Measurements from ENCODE around the gene RNF213. TPM values are rescaled to one million over a fixed set of nuclear protein-coding genes. Genes with fewer than 3 reads are reported as not detected.
"Not testable (repeated sequence)": the region's sequence is repeated elsewhere in the genome, so short reads cannot be mapped to it uniquely, and the experiment has no call there.

Gene RNF213
- total RNA-seq, 2 donors from 2014 or later, result 98.8 to 136 TPM

DNA sequence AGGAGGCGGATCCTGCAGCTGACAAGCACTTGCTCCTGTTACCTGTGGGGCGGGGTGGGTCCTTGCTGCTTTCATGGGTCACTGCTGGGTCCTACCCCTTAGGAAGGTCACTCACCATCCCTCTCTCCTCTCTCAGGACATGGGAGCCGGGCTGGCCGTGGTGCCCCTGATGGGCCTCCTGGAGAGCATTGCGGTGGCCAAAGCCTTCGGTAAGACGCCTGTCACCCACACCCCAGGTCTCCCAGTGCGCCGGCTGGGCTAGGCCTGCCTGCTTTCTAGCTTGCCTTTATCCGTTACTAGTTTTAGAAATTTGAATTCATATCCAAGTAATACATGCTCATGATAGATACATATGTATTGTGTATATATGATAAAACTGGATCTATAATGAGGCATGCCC lies 23.3 kb upstream of the RNF213 start:
- H3K4me3 ChIP-seq (ENCODE audit: low read length), result no peak overlapping the region
- Mint-ChIP-seq H3K4me1 (no peaks in the 10 kb centered on the region), H3K27me3 (ENCODE audit: insufficient read depth) (no peaks in the 10 kb centered on the region), H3K27ac (no peak overlapping the region), H3K36me3 (ENCODE audit: low read depth) (peaks cover 74% of the 10 kb centered on the region), H3K9me3 (peaks cover 11% of the 10 kb centered on the region), H3K4me3 (no peak overlapping the region)
- no peaks in the 10 kb centered on the region for H3K27me3 ChIP-seq (ENCODE audit: control insufficient read depth, insufficient read depth, low read length, poor library complexity, severe bottlenecking)
- H3K9ac ChIP-seq (ENCODE audit: extremely low read depth, low read length, poor library complexity, severe bottlenecking), result no peak overlapping the region
- H3K36me3 ChIP-seq (ENCODE audit: control insufficient read depth, insufficient read depth, low read length), result peaks cover 82% of the 10 kb centered on the region
- H3K9me3 ChIP-seq (ENCODE audit: control insufficient read depth, low read length), result peaks cover 7% of the 10 kb centered on the region
- H3K4me1 ChIP-seq (ENCODE audit: control insufficient read depth, insufficient read depth, low read length), result no peaks in the 10 kb centered on the region
- TF ChIP-seq, protein P1, sequence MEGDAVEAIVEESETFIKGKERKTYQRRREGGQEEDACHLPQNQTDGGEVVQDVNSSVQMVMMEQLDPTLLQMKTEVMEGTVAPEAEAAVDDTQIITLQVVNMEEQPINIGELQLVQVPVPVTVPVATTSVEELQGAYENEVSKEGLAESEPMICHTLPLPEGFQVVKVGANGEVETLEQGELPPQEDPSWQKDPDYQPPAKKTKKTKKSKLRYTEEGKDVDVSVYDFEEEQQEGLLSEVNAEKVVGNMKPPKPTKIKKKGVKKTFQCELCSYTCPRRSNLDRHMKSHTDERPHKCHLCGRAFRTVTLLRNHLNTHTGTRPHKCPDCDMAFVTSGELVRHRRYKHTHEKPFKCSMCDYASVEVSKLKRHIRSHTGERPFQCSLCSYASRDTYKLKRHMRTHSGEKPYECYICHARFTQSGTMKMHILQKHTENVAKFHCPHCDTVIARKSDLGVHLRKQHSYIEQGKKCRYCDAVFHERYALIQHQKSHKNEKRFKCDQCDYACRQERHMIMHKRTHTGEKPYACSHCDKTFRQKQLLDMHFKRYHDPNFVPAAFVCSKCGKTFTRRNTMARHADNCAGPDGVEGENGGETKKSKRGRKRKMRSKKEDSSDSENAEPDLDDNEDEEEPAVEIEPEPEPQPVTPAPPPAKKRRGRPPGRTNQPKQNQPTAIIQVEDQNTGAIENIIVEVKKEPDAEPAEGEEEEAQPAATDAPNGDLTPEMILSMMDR (conservative IDR thresholded peaks at IDR 0.05), result no peak
- no peak overlapping the region for H3K27ac ChIP-seq (ENCODE audit: low read depth, low read length)
- 91 to 97% methylated on average over 1 to 9 of the region's 10 CpGs for WGBS, 2 experiments (ENCODE audit: insufficient coverage in 1 of 2, insufficient read length in 1 of 2)
- no peak for DNase-seq

DNA sequence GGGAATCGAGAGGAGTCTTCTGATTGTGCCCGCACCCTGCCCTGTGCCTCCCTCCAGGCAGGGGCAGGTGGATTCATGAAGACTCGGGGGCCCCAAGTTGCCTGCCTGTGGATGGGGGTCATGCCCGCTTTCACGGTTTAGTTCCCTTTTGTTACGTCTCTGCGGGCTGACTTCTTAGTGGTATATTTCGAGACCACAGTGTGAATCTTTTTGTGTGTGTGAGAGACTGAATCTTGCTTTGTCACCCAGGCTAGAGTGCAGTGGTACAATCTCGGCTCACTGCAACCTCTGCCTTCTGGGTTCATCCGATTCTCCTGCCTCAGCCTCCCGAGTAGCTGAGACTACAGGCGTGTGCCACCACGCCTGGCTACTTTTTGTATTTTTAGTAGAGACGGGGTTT lies 18.1 kb upstream of the RNF213 start:
- H3K27me3 ChIP-seq (ENCODE audit: control insufficient read depth, insufficient read depth, low read length, poor library complexity, severe bottlenecking), result no peaks in the 10 kb centered on the region
- no peaks in the 10 kb centered on the region for H3K9me3 ChIP-seq (ENCODE audit: control insufficient read depth, low read length)
- WGBS, 2 experiments (ENCODE audit: insufficient coverage in 1 of 2, insufficient read length in 1 of 2), result 83 to 90% methylated on average over 10 to 14 of the region's 14 CpGs
- H3K36me3 ChIP-seq (ENCODE audit: control insufficient read depth, insufficient read depth, low read length), result peaks cover 58% of the 10 kb centered on the region
- Mint-ChIP-seq H3K27me3 (ENCODE audit: insufficient read depth) (no peaks in the 10 kb centered on the region), H3K4me3 (no peak overlapping the region), H3K9me3 (no peaks in the 10 kb centered on the region), H3K36me3 (ENCODE audit: low read depth) (peaks cover 57% of the 10 kb centered on the region), H3K4me1 (no peaks in the 10 kb centered on the region), H3K27ac (no peak overlapping the region)
- H3K4me3 ChIP-seq (ENCODE audit: low read length), result no peak overlapping the region
- no peak for DNase-seq
- H3K4me1 ChIP-seq (ENCODE audit: control insufficient read depth, insufficient read depth, low read length), result no peaks in the 10 kb centered on the region
- H3K9ac ChIP-seq (ENCODE audit: extremely low read depth, low read length, poor library complexity, severe bottlenecking), result no peak overlapping the region
- no peak overlapping the region for H3K27ac ChIP-seq (ENCODE audit: low read depth, low read length)
- TF ChIP-seq, protein P1 (conservative IDR thresholded peaks at IDR 0.05), result no peak

DNA sequence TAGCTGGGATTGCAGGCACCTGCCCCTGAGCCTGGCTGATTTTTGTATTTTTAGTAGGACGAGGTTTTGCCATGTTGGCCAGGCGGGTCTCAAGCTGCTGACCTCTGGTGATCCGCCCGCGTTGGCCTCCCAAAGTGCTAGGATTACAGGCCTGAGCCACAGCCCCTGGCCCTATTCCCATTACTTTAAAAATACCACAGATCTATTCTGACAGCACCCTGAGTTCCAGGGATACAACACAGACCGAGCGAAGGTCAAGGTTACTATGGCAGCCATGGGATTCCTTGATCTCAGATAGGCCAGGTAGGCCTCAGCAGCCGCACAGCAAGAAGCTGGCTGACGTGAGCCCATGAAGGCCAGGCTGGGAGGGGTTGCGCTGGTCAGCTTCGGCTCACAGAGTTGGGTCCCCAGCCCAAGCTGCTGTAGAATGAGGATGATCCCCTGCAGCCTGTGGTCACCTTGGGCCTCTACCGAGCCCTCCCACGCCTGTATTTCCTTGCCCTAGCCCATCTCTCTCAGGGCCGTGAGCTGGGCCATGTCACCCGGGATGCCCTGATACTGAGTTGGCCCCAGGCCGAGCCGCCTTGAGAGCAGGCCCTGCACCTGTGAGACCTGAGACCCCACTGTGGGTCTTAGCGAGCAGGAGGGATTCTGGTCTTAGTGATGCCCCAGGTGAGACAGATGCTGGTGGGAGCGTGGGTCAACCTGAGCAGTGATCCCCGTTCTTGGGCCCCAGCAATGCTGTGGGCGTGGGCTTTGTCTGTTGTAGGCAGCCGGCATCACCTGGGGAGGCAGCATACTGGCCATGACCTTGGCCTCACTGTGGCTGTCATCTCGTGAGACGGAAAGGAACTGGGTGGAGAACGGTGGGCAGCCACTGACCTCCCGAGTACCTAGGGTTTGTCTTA lies 16.9 kb upstream of the RNF213 start:
- no peak overlapping the region for H3K27ac Mint-ChIP-seq
- Histone ChIP-seq H3K27me3 (ENCODE audit: control insufficient read depth, insufficient read depth, low read length, poor library complexity, severe bottlenecking) (no peaks in the 10 kb centered on the region), H3K27ac (ENCODE audit: low read depth, low read length) (no peak overlapping the region), H3K4me3 (ENCODE audit: low read length) (no peak overlapping the region), H3K9me3 (ENCODE audit: control insufficient read depth, low read length) (no peaks in the 10 kb centered on the region), H3K9ac (ENCODE audit: extremely low read depth, low read length, poor library complexity, severe bottlenecking) (no peak overlapping the region), H3K4me1 (ENCODE audit: control insufficient read depth, insufficient read depth, low read length) (no peaks in the 10 kb centered on the region), H3K36me3 (ENCODE audit: control insufficient read depth, insufficient read depth, low read length) (peaks cover 45% of the 10 kb centered on the region)
- no peak for DNase-seq
- TF ChIP-seq, protein P1 (conservative IDR thresholded peaks at IDR 0.05), result no peak
- H3K4me3 Mint-ChIP-seq, result no peak overlapping the region
- H3K36me3 Mint-ChIP-seq (ENCODE audit: low read depth), result peaks cover 46% of the 10 kb centered on the region
- no peaks in the 10 kb centered on the region for H3K9me3 Mint-ChIP-seq
- WGBS, 2 experiments (ENCODE audit: insufficient coverage in 1 of 2, insufficient read length in 1 of 2), result 93 to 95% methylated on average over 22 to 26 of the region's 26 CpGs
- no peaks in the 10 kb centered on the region for H3K4me1 Mint-ChIP-seq
- no peaks in the 10 kb centered on the region for H3K27me3 Mint-ChIP-seq (ENCODE audit: insufficient read depth)

DNA sequence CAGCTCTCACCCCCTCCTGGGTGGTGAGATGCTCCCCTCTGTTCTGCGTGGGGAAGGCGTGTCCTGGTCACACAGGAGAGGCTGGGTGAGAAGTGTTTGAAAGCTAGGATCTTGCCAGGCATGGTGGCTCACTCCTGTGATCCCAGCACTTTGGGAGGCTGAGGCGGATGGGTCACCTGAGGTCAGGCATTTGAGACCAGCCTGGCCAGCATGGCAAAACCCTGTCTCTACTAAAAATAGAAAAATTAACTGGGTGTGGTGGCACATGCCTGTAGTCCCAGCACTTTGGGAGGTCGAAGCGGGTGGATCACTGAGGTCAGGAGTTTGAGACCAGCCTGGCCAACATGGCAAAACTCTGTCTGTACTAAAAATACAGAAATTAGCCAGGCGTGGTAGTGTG lies 16.2 kb upstream of the RNF213 start:
- H3K27ac ChIP-seq (ENCODE audit: low read depth, low read length); H3K27ac Mint-ChIP-seq; H3K4me1 Mint-ChIP-seq; H3K27me3 Mint-ChIP-seq (ENCODE audit: insufficient read depth); H3K4me1 ChIP-seq (ENCODE audit: control insufficient read depth, insufficient read depth, low read length); H3K9ac ChIP-seq (ENCODE audit: extremely low read depth, low read length, poor library complexity, severe bottlenecking); DNase-seq; H3K27me3 ChIP-seq (ENCODE audit: control insufficient read depth, insufficient read depth, low read length, poor library complexity, severe bottlenecking); H3K9me3 Mint-ChIP-seq; H3K4me3 ChIP-seq (ENCODE audit: low read length); H3K9me3 ChIP-seq (ENCODE audit: control insufficient read depth, low read length); H3K4me3 Mint-ChIP-seq: not testable (repeated sequence)
- 96 to 100% methylated on average over 4 to 6 of the region's 6 CpGs for WGBS, 2 experiments (ENCODE audit: insufficient coverage in 1 of 2, insufficient read length in 1 of 2)
- H3K36me3 Mint-ChIP-seq (ENCODE audit: low read depth), result peaks cover 48% of the 10 kb centered on the region
- H3K36me3 ChIP-seq (ENCODE audit: control insufficient read depth, insufficient read depth, low read length), result peaks cover 47% of the 10 kb centered on the region
